Renal cortex interstitium (tissue), 11 donors: ENCODE data around the gene OTUD3. TPM values are rescaled to one million over a fixed set of nuclear protein-coding genes. Genes with fewer than 3 reads are reported as not detected.

ENCODE experiments used
- DNase-seq, 11 donors: peaks; one replicate each; pipeline ENCODE4 v3.0.0-alpha.2; 2013; ENCODE audit warnings: low read depth in 9 of 11, low spot score in 4 of 11; ENCODE audit errors: extremely low read depth in 1 of 11
- polyA plus RNA-seq, 3 donors: library from polyadenylated mRNA; unstranded; fragments of 120-200 nt; gene quantifications; one replicate each; pipeline ENCODE4 v1.2.1, GENCODE V29; 2013; ENCODE audit not compliant: insufficient read length in 3 of 3

OTUD3 gene
- polyA plus RNA-seq, 3 donors, result 14.0 to 24.7 (median 16.5) TPM

GRCh38 chr1:19936061-19936750 lies 54.0 kb downstream of the OTUD3 start:
- DNase-seq, result no peak

GRCh38 chr1:19938472-19938871 lies 56.3 kb downstream of the OTUD3 start:
- DNase-seq, result no peak

GRCh38 chr1:19940486-19941205 lies 58.5 kb downstream of the OTUD3 start:
- DNase-seq, result no peak

- DNase-seq, result no peak
Measured at GRCh38 chr1:19941206-19941568, 59.0 kb downstream of the OTUD3 start.

GRCh38 chr1:19942088-19942487 lies 59.9 kb downstream of the OTUD3 start:
- DNase-seq, result no peak

- DNase-seq, result no peak
Measured at GRCh38 chr1:19942657-19943056, 60.5 kb downstream of the OTUD3 start.

- DNase-seq, result no peak
Measured at GRCh38 chr1:19945914-19946313, 63.7 kb downstream of the OTUD3 start.

GRCh38 chr1:19946331-19946751 lies 64.1 kb downstream of the OTUD3 start:
- DNase-seq, result no peak

- no peak for DNase-seq
Measured at GRCh38 chr1:19946971-19947370, 64.8 kb downstream of the OTUD3 start.

GRCh38 chr1:19949016-19949415 lies 66.8 kb downstream of the OTUD3 start:
- no peak for DNase-seq

GRCh38 chr1:19954059-19954458 lies 71.9 kb downstream of the OTUD3 start:
- no peak for DNase-seq

- no peak for DNase-seq
Measured at GRCh38 chr1:19955534-19956170, 73.5 kb downstream of the OTUD3 start.

GRCh38 chr1:19957779-19958178 lies 75.6 kb downstream of the OTUD3 start:
- no peak for DNase-seq

- DNase-seq, result no peak
Measured at GRCh38 chr1:19960591-19960990, 78.4 kb downstream of the OTUD3 start.

Other genes starting within 250 kb of the OTUD3 start
- 10 to 100 TPM; 18.2 to 28.9 (median 28.4) TPM for gene NBL1, start 238.1 kb upstream of the OTUD3 start, polyA plus RNA-seq
- gene HTR6, start 217.5 kb upstream of the OTUD3 start, polyA plus RNA-seq, result 1 to 10 TPM; 1.3 to 2.4 (median 2.0) TPM
- 10 to 100 TPM; 13.9 to 20.7 (median 18.0) TPM for gene TMCO4, start 82.5 kb upstream of the OTUD3 start, polyA plus RNA-seq
- under 1 TPM in 2 of 3 donors, not detected in 1; 0.27 to 0.32 TPM for gene RNF186, start 67.1 kb upstream of the OTUD3 start, polyA plus RNA-seq
- gene PLA2G2E, start 41.2 kb downstream of the OTUD3 start, polyA plus RNA-seq, result not detected
- not detected for gene PLA2G2A, start 97.2 kb downstream of the OTUD3 start, polyA plus RNA-seq
- not detected for gene PLA2G5, start 187.8 kb downstream of the OTUD3 start, polyA plus RNA-seq
- gene PLA2G2D, start 237.1 kb downstream of the OTUD3 start, polyA plus RNA-seq, result under 1 TPM; 0.04 to 0.09 (median 0.06) TPM